ENCODE measurements around the gene KHDC4.

KHDC4 gene

GRCh38 chr1:155934097-155934935 lies at the start of gene KHDC4:
KHDC4 (minus strand) TSS chr1:155934413; CDS start chr1:155934373, 40 bp downstream.
- peak; percentile 97 for DNase-seq

GRCh38 chr1:155983191-155984024 lies 49.2 kb upstream of the KHDC4 start:
- no peak for DNase-seq

GRCh38 chr1:155982106-155982505 lies 47.9 kb upstream of the KHDC4 start:
- DNase-seq: no peak

GRCh38 chr1:155981266-155982088 lies 47.3 kb upstream of the KHDC4 start:
- peak; percentile 51 for DNase-seq

GRCh38 chr1:155979597-155980343 lies 45.6 kb upstream of the KHDC4 start:
- DNase-seq: peak; percentile 9

- DNase-seq: no peak
These were observed 44.8 kb upstream of the KHDC4 start for GRCh38 chr1:155978973-155979429.

GRCh38 chr1:155978325-155978972 lies 44.2 kb upstream of the KHDC4 start, which contains the start of gene ARHGEF2:
ARHGEF2 (minus strand) TSS chr1:155978547; CDS start chr1:155978427, 120 bp downstream.
- peak; percentile 84 for DNase-seq

GRCh38 chr1:155977690-155978324 lies 43.6 kb upstream of the KHDC4 start:
- peak; percentile 27 for DNase-seq

GRCh38 chr1:155976913-155977689 lies 42.9 kb upstream of the KHDC4 start:
- no peak for DNase-seq

- peak; percentile 46 for DNase-seq
These were observed 42.1 kb upstream of the KHDC4 start for GRCh38 chr1:155976062-155976912.

- DNase-seq: no peak
These were observed 41.3 kb upstream of the KHDC4 start for GRCh38 chr1:155975375-155976061.

- DNase-seq: no peak
These were observed 40.2 kb upstream of the KHDC4 start for GRCh38 chr1:155974208-155975115.

GRCh38 chr1:155973723-155974122 lies 39.5 kb upstream of the KHDC4 start:
- DNase-seq: no peak

GRCh38 chr1:155971910-155972809 lies 37.9 kb upstream of the KHDC4 start:
- DNase-seq: no peak

- DNase-seq: peak; percentile 72
These were observed 36.4 kb upstream of the KHDC4 start for GRCh38 chr1:155970531-155971167.

- DNase-seq: no peak
These were observed 35.2 kb upstream of the KHDC4 start for GRCh38 chr1:155969377-155969791.
